ENCODE data around the gene TTC22. TPM values are rescaled to one million over a fixed set of nuclear protein-coding genes. Genes with fewer than 3 reads are reported as not detected.
A peak's percentile ranks its signal among the peaks of the same experiment; 100 is the strongest.

Gene TTC22
- polyA plus RNA-seq, 3 donors = 0.04 TPM; not detected in 2

- Histone ChIP-seq H4K20me1 (ENCODE audit: insufficient read depth, low read length) (no peaks in the 10 kb centered on the region), H3K79me2 (ENCODE audit: insufficient read depth, low read length) (no peaks in the 10 kb centered on the region), H3K27me3 (ENCODE audit: control insufficient read depth in 2 of 2, insufficient read depth in 2 of 2, low read length in 2 of 2) (no peaks in the 10 kb centered on the region), H3K4me1 (ENCODE audit: control insufficient read depth in 1 of 2, insufficient read depth in 2 of 2, low read length in 2 of 2) (peaks cover 0 to 5% of the 10 kb centered on the region in 2 donors), H3K36me3 (replicated peaks in 1 of 2; ENCODE audit: control insufficient read depth in 1 of 2, insufficient read depth in 2 of 2, low read length in 2 of 2) (peaks cover 4 to 9% of the 10 kb centered on the region in 2 donors), H3K9ac (ENCODE audit: insufficient read depth, low read length, poor library complexity, severe bottlenecking) (no peak overlapping the region), H3K4me3 (replicated peaks in 1 of 3; ENCODE audit: low read depth in 2 of 3, low read length in 3 of 3) (no peak overlapping the region), H2AFZ (ENCODE audit: insufficient read depth, low read depth, low read length, poor library complexity, severe bottlenecking) (no peak overlapping the region), H3K27ac (ENCODE audit: low read depth in 1 of 2, low read length in 2 of 2) (no peak overlapping the region), H3K9me3 (replicated peaks in 1 of 2; ENCODE audit: control insufficient read depth in 1 of 2, insufficient read depth in 1 of 2, low read length in 2 of 2) (no peaks in the 10 kb centered on the region), H3K4me2 (replicated peaks; ENCODE audit: extremely low read depth, low read length, poor library complexity, severe bottlenecking) (no peak overlapping the region)
- intact Hi-C loops (cut with micrococcal nuclease) = no loop called here
- no peak for TF ChIP-seq CTCF (IDR thresholded peaks at IDR 0.05)
- DNase-seq = no peak
- H3K4me3 Mint-ChIP-seq = no peak overlapping the region
- H3K4me1 Mint-ChIP-seq = peaks cover 6% of the 10 kb centered on the region
- no peaks in the 10 kb centered on the region for H3K9me3 Mint-ChIP-seq
- WGBS (ENCODE audit: insufficient coverage) = no CpG with 5 or more reads among the region's 5 CpGs
- H3K27me3 Mint-ChIP-seq (ENCODE audit: low read depth in 3 of 3) = no peaks in the 10 kb centered on the region
- peak overlapping the region in 1 of 7 donors; percentile 26 for H3K27ac Mint-ChIP-seq
- peaks cover 17 to 39% of the 10 kb centered on the region in 2 donors for H3K36me3 Mint-ChIP-seq
Measured at GRCh38 chr1:54850069-54850730, 49.1 kb upstream of the TTC22 start.

GRCh38 chr1:54849219-54850068, 48.3 kb upstream of the TTC22 start:
- DNase-seq = no peak
- 91% methylated on average over 6 of the region's 6 CpGs for WGBS (ENCODE audit: insufficient coverage)
- Histone ChIP-seq H3K4me1 (ENCODE audit: control insufficient read depth in 1 of 2, insufficient read depth in 2 of 2, low read length in 2 of 2) (peaks cover 0 to 5% of the 10 kb centered on the region in 2 donors), H3K36me3 (replicated peaks in 1 of 2; ENCODE audit: control insufficient read depth in 1 of 2, insufficient read depth in 2 of 2, low read length in 2 of 2) (peaks cover 4 to 9% of the 10 kb centered on the region in 2 donors), H3K27me3 (ENCODE audit: control insufficient read depth in 2 of 2, insufficient read depth in 2 of 2, low read length in 2 of 2) (no peaks in the 10 kb centered on the region), H2AFZ (ENCODE audit: insufficient read depth, low read depth, low read length, poor library complexity, severe bottlenecking) (no peak overlapping the region), H3K4me3 (replicated peaks in 1 of 3; ENCODE audit: low read depth in 2 of 3, low read length in 3 of 3) (no peak overlapping the region), H3K79me2 (ENCODE audit: insufficient read depth, low read length) (no peaks in the 10 kb centered on the region), H4K20me1 (ENCODE audit: insufficient read depth, low read length) (no peaks in the 10 kb centered on the region), H3K9me3 (replicated peaks in 1 of 2; ENCODE audit: control insufficient read depth in 1 of 2, insufficient read depth in 1 of 2, low read length in 2 of 2) (no peaks in the 10 kb centered on the region), H3K4me2 (replicated peaks; ENCODE audit: extremely low read depth, low read length, poor library complexity, severe bottlenecking) (no peak overlapping the region), H3K27ac (ENCODE audit: low read depth in 1 of 2, low read length in 2 of 2) (no peak overlapping the region), H3K9ac (ENCODE audit: insufficient read depth, low read length, poor library complexity, severe bottlenecking) (no peak overlapping the region)
- Mint-ChIP-seq H3K27me3 (ENCODE audit: low read depth in 3 of 3) (no peaks in the 10 kb centered on the region), H3K36me3 (peaks cover 17 to 39% of the 10 kb centered on the region in 2 donors), H3K4me1 (peaks cover 6% of the 10 kb centered on the region), H3K9me3 (peaks cover 0 to 3% (median 0%) of the 10 kb centered on the region in 7 donors), H3K4me3 (no peak overlapping the region), H3K27ac (peak overlapping the region in 2 of 7 donors; percentile 26 to 78)
- intact Hi-C loops (cut with micrococcal nuclease) = no loop called here
- TF ChIP-seq CTCF (IDR thresholded peaks at IDR 0.05) = no peak
